Left renal cortex interstitium (tissue), 4 donors: ENCODE measurements around the gene DCBLD2. TPM values are rescaled to one million over a fixed set of nuclear protein-coding genes. Genes with fewer than 3 reads are reported as not detected.
A peak's percentile ranks its signal among the peaks of the same experiment; 100 is the strongest.

Experiments
- DNase-seq, 4 donors: peaks; one replicate each; pipeline ENCODE4 v3.0.0-alpha.2; 2013; ENCODE audit warnings: low read depth in 4 of 4, low spot score in 2 of 4, missing footprints in 1 of 4
- polyA plus RNA-seq, 4 donors: library from polyadenylated mRNA; unstranded; fragments of 120-200 nt; gene quantifications; one replicate each; pipeline ENCODE4 v1.2.1, GENCODE V29; 2013; ENCODE audit not compliant: insufficient read length in 4 of 4

Gene DCBLD2
- polyA plus RNA-seq: 10 to 100 TPM; 44.2 to 64.7 (median 56.0) TPM

GRCh38 chr3:98901392-98902350 lies at the start of gene DCBLD2:
Gene DCBLD2 (minus strand): TSS chr3:98901695. CDS start chr3:98901326, 369 bp downstream.
- peak; percentile 92 to 97 (median 96) for DNase-seq

- no peak for DNase-seq
Measured at GRCh38 chr3:98945666-98946065, 44.2 kb upstream of the DCBLD2 start.

DNA sequence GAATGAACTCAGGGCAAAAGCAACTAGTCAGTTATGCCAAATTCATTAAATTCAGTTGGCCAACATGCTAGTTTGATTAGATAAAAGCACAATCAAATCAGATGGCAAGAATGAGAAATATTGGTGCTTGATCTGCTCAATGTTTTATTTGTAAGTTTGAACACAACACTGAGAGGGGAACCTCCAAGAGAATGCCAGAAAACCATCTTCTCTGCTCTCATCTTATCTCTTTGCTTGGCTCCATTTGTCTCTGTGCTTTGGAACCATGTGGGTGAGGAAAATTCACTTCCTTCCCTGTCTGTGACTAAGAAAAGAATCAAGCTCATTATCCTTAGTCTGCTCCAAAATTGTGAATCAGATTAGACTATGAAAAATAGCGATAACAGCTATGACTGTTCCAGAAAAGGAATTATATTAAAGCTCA lies 43.6 kb upstream of the DCBLD2 start:
- no peak for DNase-seq

DNA sequence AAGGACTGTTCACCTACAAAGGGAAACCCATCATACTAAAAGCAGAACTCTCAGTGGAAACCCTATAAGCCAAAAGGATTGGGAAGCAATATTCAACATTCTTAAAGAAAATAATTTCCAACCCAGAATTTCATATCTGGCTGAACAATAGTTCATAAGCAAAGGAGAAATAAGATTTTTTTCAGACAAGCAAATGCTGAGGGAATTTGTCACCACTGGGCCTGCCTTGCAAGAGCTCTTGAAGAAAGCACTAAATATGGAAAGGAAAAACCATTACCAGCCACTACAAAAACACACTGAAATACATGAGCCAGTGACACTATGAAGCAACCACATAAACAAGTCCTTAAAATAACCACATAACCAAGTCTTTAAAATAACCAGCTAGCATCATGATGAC lies 28.9 kb upstream of the DCBLD2 start:
- no peak for DNase-seq

DNA sequence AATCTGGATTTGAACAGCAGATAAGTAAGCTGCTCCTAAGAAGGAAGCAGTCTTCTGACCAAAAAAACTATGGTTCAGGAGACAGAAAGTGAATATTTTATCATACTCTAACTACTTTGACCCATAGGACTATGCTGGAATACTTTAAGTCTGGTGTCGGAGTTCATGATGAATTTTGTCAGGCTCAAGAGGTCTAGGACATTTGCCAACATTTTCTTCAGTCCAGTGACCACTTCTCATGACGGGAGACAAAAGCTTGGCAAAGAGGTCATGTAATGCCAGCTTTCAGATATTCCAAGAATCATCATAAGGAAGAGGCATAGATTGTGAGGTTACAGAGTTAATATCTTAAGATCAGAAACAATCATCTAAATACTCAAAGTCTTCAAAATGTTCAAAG lies 20.5 kb upstream of the DCBLD2 start:
- DNase-seq: no peak

DNA sequence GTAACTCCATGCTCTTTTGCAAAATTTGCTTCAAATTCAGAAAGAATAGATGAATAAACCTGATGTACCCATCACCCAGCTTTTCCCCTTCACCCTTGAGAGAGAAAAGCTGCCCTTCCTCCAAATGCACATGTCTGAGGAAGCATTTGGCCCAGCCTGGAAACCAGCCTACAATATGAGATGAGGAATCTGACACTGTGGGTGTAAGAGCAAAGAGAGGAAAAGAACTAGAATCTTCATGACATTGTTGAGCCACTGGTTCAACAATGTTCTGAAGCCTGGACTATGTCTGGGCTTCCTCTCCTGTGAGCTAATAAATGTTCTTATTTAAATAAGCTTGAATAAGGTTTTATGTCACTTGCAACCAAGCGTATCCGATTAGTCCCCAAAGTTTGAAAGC lies 18.7 kb upstream of the DCBLD2 start:
- no peak for DNase-seq

DNA sequence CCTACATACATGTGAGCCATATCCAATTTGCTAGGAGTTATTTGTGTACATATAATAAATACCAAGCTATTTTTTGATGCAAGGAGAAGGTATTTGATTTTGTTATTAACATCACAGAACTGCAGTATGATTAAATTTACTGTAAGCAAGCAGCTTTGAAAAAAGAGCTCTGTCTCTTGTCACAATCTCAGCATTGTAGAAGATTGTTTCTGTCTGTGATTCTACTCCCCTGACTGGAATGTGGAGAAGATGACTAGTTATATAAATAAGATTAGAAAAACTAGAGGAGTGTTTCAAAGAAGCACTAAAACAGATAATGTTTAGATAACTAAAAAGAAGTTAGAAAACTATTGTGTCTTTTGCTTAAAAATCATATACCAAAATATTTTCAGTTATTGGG lies 17.1 kb upstream of the DCBLD2 start:
- no peak for DNase-seq

- DNase-seq: no peak
Measured at GRCh38 chr3:98917608-98918007, 16.1 kb upstream of the DCBLD2 start.

- DNase-seq: no peak
Measured at GRCh38 chr3:98914210-98915080, 12.9 kb upstream of the DCBLD2 start.

DNA sequence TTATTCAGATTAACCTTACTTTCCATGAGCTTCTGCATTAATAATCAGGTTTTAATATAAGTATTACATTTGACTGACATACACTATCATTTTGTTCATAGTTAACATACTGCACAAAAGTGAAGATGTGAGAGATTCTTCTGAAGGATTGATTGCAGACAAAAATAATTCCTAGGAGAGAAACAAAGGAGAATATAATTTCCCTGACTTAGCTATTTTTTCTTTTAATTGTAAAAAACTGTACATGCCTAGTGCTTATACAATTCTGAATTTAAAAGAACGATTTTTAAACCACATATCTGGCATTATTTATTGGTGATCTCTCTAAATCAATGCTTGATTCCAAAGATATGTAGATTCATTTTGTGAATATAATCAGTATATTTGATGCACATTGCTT lies 11.0 kb upstream of the DCBLD2 start:
- no peak for DNase-seq

- DNase-seq: no peak
Measured at GRCh38 chr3:98906230-98906629, 4.7 kb upstream of the DCBLD2 start.

GRCh38 chr3:98903705-98904481 lies 2.4 kb upstream of the DCBLD2 start:
- no peak for DNase-seq

DNA sequence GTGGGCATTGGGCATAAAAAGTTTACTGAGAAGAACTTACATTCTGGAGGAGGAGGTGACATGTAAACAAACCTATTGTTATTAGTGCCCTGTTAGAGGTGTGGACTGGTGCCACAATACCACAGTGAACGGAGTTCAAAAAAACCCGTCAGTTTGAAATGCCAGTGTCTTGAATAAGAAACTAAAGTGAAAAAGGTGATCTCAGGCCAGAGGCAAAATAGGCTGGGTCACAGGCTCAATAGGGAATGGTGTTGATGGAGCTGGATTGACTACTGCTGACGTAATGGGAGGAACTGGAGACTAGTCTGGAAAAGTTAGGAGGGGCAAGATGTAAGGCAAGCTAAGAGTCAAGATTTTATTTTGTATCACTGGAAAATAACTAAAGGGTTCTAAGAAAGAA lies 1.6 kb upstream of the DCBLD2 start:
- no peak for DNase-seq

GRCh38 chr3:98902351-98902740 lies 851 bp upstream of the DCBLD2 start:
- no peak for DNase-seq

- DNase-seq: peak in 2 of 4 donors; percentile 45 to 59
Measured at GRCh38 chr3:98901119-98901391, 440 bp downstream of the DCBLD2 start.

DNA sequence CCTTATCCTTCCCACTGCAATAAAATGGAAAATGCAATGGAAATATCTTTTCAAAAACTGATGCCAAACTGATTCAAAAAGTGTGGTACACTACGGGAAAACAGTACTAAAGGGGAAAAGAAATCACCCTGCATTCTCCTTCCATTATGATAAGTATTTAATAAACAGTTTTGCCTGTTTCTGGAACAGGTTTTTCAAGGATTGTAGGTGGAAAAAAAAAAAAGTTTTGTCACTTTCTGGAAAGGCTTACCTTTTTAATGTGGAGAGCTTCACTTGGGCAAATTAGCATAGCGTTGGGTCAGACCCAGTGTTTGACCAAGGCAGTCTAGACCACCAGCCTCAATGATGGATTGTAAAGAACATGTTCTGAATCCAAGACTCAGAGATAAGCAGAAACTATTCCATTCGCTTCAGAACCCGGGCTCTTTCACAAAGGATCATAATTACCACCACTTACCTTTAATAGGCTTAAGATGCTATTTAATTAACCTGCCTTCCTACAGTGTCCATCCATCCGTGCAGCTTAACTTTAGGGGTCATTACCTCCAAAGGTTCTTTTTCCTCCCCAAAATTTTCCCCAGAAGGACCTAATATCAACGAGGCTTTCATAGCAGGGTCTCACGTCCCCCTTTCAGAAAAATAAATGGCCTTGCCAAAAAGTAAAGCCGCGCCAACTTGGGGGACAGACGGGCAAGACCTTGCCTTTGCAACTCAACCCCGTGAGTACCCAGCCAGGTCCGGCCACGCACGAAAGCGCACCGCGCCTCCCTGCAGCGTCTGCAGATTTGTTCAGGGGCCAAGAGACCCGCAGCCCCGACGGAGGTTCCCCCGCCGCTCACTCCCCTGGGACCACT lies 1.0 kb downstream of the DCBLD2 start:
- no peak for DNase-seq

- no peak for DNase-seq
Measured at GRCh38 chr3:98897701-98898100, 3.8 kb downstream of the DCBLD2 start.

- DNase-seq: no peak
Measured at GRCh38 chr3:98894791-98895576, 6.5 kb downstream of the DCBLD2 start.

GRCh38 chr3:98893740-98894139 lies 7.8 kb downstream of the DCBLD2 start:
- no peak for DNase-seq
